Right ventricle myocardium inferior (tissue), 1 donor: ENCODE measurements around the gene LRRC37A2. TPM values are rescaled to one million over a fixed set of nuclear protein-coding genes. Genes with fewer than 3 reads are reported as not detected.
"Not testable (repeated sequence)": the region's sequence is repeated elsewhere in the genome, so short reads cannot be mapped to it uniquely, and the experiment has no call there.

Experiments
- ATAC-seq: fragments of 200-7000 bp; cut with Tn5 transposase; one replicate; pipeline ENCODE4 v1.9.1; 2020; ENCODE audit warnings: mild to moderate bottlenecking, moderate library complexity
- DNase-seq: peaks from one replicate; pipeline ENCODE4 v3.0.0; 2021; ENCODE audit errors: missing footprints
- intact Hi-C: fragments of 100-400 bp; cut with DNase I; formaldehyde crosslinking; loops from one replicate; pipeline ENCODE4 v1.11.0; 2022
- total RNA-seq: library from RNA; stranded (reverse); fragmentation: NEBNext Ultra II Directional; extraction: Animal tissue kit (Norgen Biotek cat#: 25700); gene quantifications from one replicate; pipeline ENCODE4 v1.2.1, GENCODE V29; 2021
- donor health status: DM: no; HTN: yes; CAD: no; lungs with severe emphysema.

Gene LRRC37A2
- total RNA-seq, 1 donor from 2014 or later, result 5.2 TPM

DNA sequence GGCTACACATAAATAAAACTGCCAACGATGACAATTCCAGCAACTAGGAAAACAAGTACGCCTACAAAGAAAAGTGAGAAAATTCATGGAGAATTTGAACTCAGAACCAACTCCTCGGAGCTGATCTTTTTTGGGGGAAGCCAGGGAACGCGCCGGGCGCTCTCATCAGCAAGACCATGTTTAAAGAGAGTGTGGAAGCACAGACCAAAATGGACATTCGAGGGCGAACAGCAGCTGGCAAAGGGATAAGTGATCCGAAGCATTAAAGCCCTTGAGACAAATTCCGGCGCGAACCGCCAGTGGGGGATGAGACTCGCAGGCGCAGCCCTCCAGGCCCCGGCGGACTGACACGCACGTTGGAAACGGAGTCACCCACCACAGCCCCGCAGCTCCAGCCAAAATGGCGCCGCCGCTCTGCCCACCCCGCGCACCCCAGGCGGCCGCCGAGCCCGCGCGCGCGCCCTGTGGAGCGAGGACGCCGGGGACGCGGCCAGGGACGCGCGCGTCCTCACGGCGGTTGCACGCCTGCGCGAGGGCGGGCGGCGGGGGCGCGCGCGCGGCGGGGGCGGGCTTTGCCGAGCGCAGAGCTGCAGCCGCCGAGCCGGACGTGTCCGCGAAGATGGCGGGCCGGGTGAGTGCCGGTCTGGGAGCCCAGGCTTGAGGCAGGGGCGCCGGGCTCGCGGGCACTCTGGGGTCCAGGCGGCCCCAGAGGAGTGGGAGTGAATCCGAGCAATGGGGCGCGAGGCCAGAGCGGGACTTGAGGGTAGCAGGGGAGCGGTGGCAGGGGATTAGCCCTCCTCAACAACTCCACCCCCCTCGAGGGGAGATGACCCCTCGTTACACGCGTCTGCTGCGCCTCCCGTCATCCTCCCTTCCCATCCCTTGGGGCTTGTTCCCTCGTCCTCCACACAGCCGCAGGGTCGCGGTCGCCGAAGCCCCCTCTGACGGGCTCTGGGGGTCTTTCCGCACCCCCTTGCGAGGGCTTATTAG is 78.2 kb downstream of the LRRC37A2 start, which contains the start of gene NSF:
Gene NSF (plus strand): TSS at position 513 of the 990 bp plus-strand sequence. CDS start 107 bp downstream, at position 620.
- intact Hi-C loops, DNase-seq: not testable (repeated sequence)
- peak; percentile 98 for ATAC-seq

DNA sequence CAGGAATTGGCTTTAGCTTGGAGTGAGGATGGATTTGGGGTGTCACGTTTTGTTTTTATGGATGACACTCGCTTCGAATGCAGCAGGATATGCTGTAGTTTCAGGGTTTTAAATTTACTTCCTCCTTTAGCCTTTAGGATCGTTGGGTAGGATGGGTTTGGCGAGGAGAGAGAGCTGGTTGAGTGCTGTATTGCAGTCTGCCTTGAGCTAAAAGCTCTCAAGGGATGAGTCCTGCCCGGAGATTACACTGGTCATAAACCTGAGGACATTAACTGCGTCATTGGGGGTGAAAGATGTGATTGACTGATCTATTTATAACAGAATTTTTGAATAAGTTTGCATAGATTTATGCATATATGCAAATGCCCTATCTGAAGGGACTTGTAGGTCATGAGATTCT is 79.1 kb downstream of the LRRC37A2 start:
- intact Hi-C loops, DNase-seq: not testable (repeated sequence)
- peak; percentile 59 for ATAC-seq

DNA sequence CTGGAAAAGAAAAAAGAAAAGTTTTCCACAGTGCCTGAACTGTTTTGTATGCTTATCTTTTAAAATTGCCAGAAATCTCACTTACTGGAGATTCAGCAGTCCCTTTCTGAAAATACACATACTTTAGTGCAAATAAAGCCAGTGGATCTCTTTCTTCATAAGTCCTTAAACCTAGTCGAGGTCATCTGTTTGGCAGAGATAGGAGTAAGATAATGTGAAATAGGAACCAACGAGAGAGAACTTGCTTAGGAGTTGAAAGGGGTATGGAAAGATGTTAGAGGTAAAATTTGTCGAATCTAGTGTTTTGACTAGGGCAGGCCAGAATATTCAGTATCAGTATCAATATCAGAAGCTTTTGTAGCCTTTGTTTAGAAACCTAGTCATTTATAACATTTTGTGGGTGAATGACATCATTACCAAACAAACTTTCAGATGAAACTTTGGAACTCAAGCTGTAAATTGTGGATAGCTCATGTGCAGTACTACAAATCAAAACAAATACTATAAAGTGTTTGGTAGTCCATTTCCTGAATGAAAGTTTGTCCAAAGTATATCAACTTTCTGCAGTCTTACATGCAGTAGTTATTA is 86.2 kb downstream of the LRRC37A2 start:
- ATAC-seq, intact Hi-C loops, DNase-seq: not testable (repeated sequence)

DNA sequence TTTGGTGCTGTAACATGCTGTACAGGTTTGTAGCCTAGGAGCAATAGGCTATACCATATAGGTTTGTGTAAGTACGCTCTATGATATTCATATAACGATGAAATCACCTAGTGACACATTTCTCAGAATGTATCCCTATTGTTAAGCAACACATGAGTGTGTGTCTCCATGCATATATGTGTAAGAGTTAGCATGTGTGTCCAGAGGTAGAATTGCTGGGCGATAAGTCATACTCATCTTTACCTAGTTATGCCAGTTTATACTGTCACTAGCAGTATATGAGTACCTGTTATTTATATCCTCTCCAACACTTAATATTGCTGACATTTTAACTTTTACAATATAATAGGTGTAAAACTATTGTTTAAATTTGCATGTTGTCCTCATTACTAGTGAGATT is 88.5 kb downstream of the LRRC37A2 start:
- intact Hi-C loops, ATAC-seq, DNase-seq: not testable (repeated sequence)

DNA sequence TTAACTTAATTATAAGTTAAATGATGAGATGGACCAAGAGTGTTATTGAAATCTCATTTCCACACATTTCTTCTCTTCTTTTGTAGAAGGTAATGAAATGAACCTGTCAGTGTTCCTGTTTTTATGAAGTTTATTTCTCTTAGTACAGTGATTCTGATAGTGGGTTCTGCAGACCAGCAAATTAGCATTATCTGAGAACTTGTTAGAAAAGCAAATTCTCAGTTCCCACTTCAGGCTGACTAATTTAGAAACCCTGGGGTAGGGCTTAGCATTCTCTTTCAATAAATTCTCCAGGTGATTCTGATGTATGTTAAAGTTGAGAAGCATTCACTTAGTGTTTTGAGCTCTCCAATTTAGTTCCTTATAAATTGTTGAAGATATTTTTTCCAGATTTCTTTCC is 90.9 kb downstream of the LRRC37A2 start:
- intact Hi-C loops, result not testable (repeated sequence)

More for the DNA sequence above, 90.9 kb downstream of the LRRC37A2 start:
- not testable (repeated sequence) for ATAC-seq, DNase-seq

Other genes with a start within 250 kb of the LRRC37A2 start
- gene LRRC37A, start 217.3 kb upstream of the LRRC37A2 start, total RNA-seq, result 1.1 TPM
- 14.9 TPM for gene ARL17B, start 150.7 kb upstream of the LRRC37A2 start, total RNA-seq
- 9.2 TPM for gene ARL17A, start 67.2 kb downstream of the LRRC37A2 start, total RNA-seq
- 26.8 TPM for gene NSF, start 78.2 kb downstream of the LRRC37A2 start, total RNA-seq